B cell (primary cell): ENCODE results near the gene ASCL5. TPM values are rescaled to one million over a fixed set of nuclear protein-coding genes. Genes with fewer than 3 reads are reported as not detected.

Experiments used
- ATAC-seq: fragments of 200-7000 bp; cut with Tn5 transposase; one replicate; pipeline ENCODE4 v1.10.0; 2021; ENCODE audit warnings: low read depth, mild to moderate bottlenecking, moderate number of reproducible peaks, moderate library complexity
- CTCF ChIA-PET: fragments of 350-600 bp; sonication (Branson Sonifier 250); formaldehyde crosslinking; loops from one replicate; lab custom pipeline; 2021; ENCODE audit warnings: antibody characterized with exemption, inconsistent platforms; lab: Charles Lee
- POLR2A ChIA-PET: fragments of 350-600 bp; sonication (Branson Sonifier 250); formaldehyde crosslinking; loops from one replicate; lab custom pipeline; 2021; ENCODE audit warnings: antibody characterized with exemption; lab: Charles Lee
- DNase-seq: peaks from one replicate; pipeline ENCODE4 v3.0.0; 2013
- H2AFZ ChIP-seq: 2 replicates; pipeline ENCODE4 v1.6.1; 2012; ENCODE audit warnings: mild to moderate bottlenecking, low read depth, low read length; ENCODE audit not compliant: insufficient read depth, poor library complexity, severe bottlenecking
- H3K27ac ChIP-seq, 2 donors: 1 replicate in 1 of 2; 2 replicates in 1 of 2; pipeline ENCODE4 v1.5.1; 2012 to 2013; ENCODE audit warnings: low read length in 2 of 2, mild to moderate bottlenecking in 2 of 2, moderate library complexity in 1 of 2
- H3K27me3 ChIP-seq, 4 experiments: fragments of 200-600 bp in 1 of 4; sonication (generic) in 1 of 4; replicated peaks in 1 of 4; 1 replicate in 2 of 4; 2 replicates in 2 of 4; pipeline versions ENCODE4 v1.6.1 to v1.7.0; 2013 to 2016; ENCODE audit warnings: low read length in 3 of 4, mild to moderate bottlenecking in 2 of 4, mixed read lengths in 1 of 4, moderate library complexity in 1 of 4; ENCODE audit not compliant: insufficient read depth in 4 of 4, control insufficient read depth in 3 of 4; ENCODE audit errors: control extremely low read depth in 1 of 4
- H3K36me3 ChIP-seq, 2 experiments: replicated peaks in 1 of 2; 1 replicate in 1 of 2; 2 replicates in 1 of 2; pipeline versions ENCODE4 v1.6.1 to v1.7.1; 2013; ENCODE audit warnings: low read length in 1 of 2; ENCODE audit not compliant: insufficient read depth in 2 of 2, control insufficient read depth in 1 of 2; ENCODE audit errors: control extremely low read depth in 1 of 2, extremely low read depth in 1 of 2
- H3K4me1 ChIP-seq, 2 donors: fragments of 200-600 bp in 1 of 2; sonication (generic) in 1 of 2; 1 replicate in 1 of 2; 2 replicates in 1 of 2; pipeline versions ENCODE4 v1.5.1 to v1.6.1; 2013 to 2017; ENCODE audit warnings: low read length in 2 of 2; ENCODE audit not compliant: control insufficient read depth in 2 of 2, insufficient read depth in 2 of 2
- H3K4me2 ChIP-seq: replicated peaks from 2 replicates; pipeline ENCODE3; 2012; ENCODE audit warnings: mild to moderate bottlenecking, low read depth, low read length; ENCODE audit not compliant: poor library complexity, severe bottlenecking
- H3K4me3 ChIP-seq, 5 experiments: fragments of 200-600 bp in 1 of 5; sonication (generic) in 1 of 5; 1 replicate in 3 of 5; 2 replicates in 2 of 5; pipeline versions ENCODE4 v1.5.1 to v1.7.0; 2011 to 2016; ENCODE audit warnings: low read length in 4 of 5, mild to moderate bottlenecking in 4 of 5, low read depth in 2 of 5, control low read depth in 1 of 5, moderate library complexity in 1 of 5; ENCODE audit not compliant: insufficient read depth in 1 of 5; ENCODE audit errors: control extremely low read depth in 1 of 5, extremely low read depth in 1 of 5
- H3K79me2 ChIP-seq: fragments of 200-600 bp; sonication (generic); one replicate; pipeline ENCODE4 v1.6.0; 2016; ENCODE audit warnings: low read length; ENCODE audit not compliant: control insufficient read depth, insufficient read depth
- H3K9ac ChIP-seq: fragments of 200-600 bp; sonication (generic); 2 replicates; pipeline ENCODE4 v1.6.1; 2017; ENCODE audit warnings: mild to moderate bottlenecking, low read length, moderate library complexity
- H3K9me3 ChIP-seq, 3 donors: one replicate each; pipeline versions ENCODE4 v1.6.1 to v1.7.1; 2013; ENCODE audit warnings: low read length in 2 of 3; ENCODE audit not compliant: control insufficient read depth in 2 of 3, insufficient read depth in 1 of 3; ENCODE audit errors: control extremely low read depth in 1 of 3
- H4K20me1 ChIP-seq: 2 replicates; pipeline ENCODE4 v1.6.0; 2012; ENCODE audit warnings: mild to moderate bottlenecking, low read length; ENCODE audit not compliant: insufficient read depth, control insufficient read depth, poor library complexity, severe bottlenecking
- H3K27ac Mint-ChIP-seq: one replicate; pipeline ENCODE4 v1.8.0; 2021; ENCODE audit warnings: mixed read lengths
- H3K27me3 Mint-ChIP-seq: one replicate; pipeline ENCODE4 v1.8.0; 2021; ENCODE audit warnings: mixed read lengths
- H3K4me1 Mint-ChIP-seq: one replicate; pipeline ENCODE4 v1.8.0; 2021; ENCODE audit warnings: mixed read lengths
- H3K4me3 Mint-ChIP-seq: one replicate; pipeline ENCODE4 v1.8.0; 2021; ENCODE audit warnings: mixed read lengths
- H3K9me3 Mint-ChIP-seq: one replicate; pipeline ENCODE4 v1.8.0; 2022; ENCODE audit warnings: mixed read lengths; ENCODE audit not compliant: insufficient read depth
- EZH2 ChIP-seq: IDR thresholded peaks from 2 replicates; pipeline ENCODE4 v1.6.1; 2012; ENCODE audit warnings: borderline replicate concordance, low read depth, mild to moderate bottlenecking, moderate library complexity, low read length; ENCODE audit not compliant: insufficient read depth, poor library complexity, severe bottlenecking
- WGBS: methylation state at CpG from one replicate; pipeline ENCODE4 v1.1.5; 2013; ENCODE audit warnings: missing lambda C conversion rate; ENCODE audit not compliant: insufficient coverage; 5-methylcytosine and 5-hydroxymethylcytosine counted together
- intact Hi-C: fragments of 100-400 bp; cut with micrococcal nuclease; formaldehyde crosslinking; loops from one replicate; pipeline ENCODE4 v1.10.0; 2022
- polyA plus RNA-seq: library from polyadenylated mRNA; depleted of rRNA; stranded (reverse); fragments of >200 nt; gene quantifications from 2 replicates; pipeline ENCODE4 v1.2.3, GENCODE V29; 2012
- total RNA-seq, 2 donors: library from RNA; stranded (reverse); fragments of 120-200 nt in 1 of 2; gene quantifications; 1 replicate in 1 of 2; 2 replicates in 1 of 2; pipeline versions ENCODE4 v1.2.3 to v1.2.4, GENCODE V29; 2013 to 2022
- TF ChIP-seq, protein P1 (sequence below): fragments of 200-600 bp; IDR thresholded peaks from one replicate; pipeline ENCODE4 v1.8.0; 2022; ENCODE audit warnings: antibody characterized with exemption, mild to moderate bottlenecking

Gene ASCL5
- total and polyA plus RNA-seq, 2 donors (not counting 1 experiment from before 2014, with no cell fraction given) = not detected

- Histone ChIP-seq H3K27me3 (peaks cover 0 to 3% (median 1%) of the 10 kb centered on the region in 4 experiments), H4K20me1 (no peaks in the 10 kb centered on the region), H2AFZ (no peak overlapping the region), H3K27ac (no peak overlapping the region), H3K9me3 (no peaks in the 10 kb centered on the region), H3K4me3 (no peak overlapping the region), H3K9ac (no peak overlapping the region), H3K79me2 (no peaks in the 10 kb centered on the region), H3K36me3 (no peaks in the 10 kb centered on the region), H3K4me2 (no peak overlapping the region), H3K4me1 (no peaks in the 10 kb centered on the region)
- WGBS = 87% methylated on average over 3 of the region's 4 CpGs
- intact Hi-C loops = no loop called here
- Mint-ChIP-seq H3K4me1 (no peaks in the 10 kb centered on the region), H3K9me3 (no peaks in the 10 kb centered on the region), H3K4me3 (no peak overlapping the region), H3K27ac (no peak overlapping the region), H3K27me3 (peaks cover 18% of the 10 kb centered on the region)
- TF ChIP-seq EZH2 = no peak
- TF ChIP-seq, protein P1, sequence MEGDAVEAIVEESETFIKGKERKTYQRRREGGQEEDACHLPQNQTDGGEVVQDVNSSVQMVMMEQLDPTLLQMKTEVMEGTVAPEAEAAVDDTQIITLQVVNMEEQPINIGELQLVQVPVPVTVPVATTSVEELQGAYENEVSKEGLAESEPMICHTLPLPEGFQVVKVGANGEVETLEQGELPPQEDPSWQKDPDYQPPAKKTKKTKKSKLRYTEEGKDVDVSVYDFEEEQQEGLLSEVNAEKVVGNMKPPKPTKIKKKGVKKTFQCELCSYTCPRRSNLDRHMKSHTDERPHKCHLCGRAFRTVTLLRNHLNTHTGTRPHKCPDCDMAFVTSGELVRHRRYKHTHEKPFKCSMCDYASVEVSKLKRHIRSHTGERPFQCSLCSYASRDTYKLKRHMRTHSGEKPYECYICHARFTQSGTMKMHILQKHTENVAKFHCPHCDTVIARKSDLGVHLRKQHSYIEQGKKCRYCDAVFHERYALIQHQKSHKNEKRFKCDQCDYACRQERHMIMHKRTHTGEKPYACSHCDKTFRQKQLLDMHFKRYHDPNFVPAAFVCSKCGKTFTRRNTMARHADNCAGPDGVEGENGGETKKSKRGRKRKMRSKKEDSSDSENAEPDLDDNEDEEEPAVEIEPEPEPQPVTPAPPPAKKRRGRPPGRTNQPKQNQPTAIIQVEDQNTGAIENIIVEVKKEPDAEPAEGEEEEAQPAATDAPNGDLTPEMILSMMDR = no peak
- DNase-seq = no peak
- ChIA-PET CTCF (interaction anchor here (0.9 kb wide), 1 partner anchor 111 kb away, joined by 3 read pairs; no protein-coding TSS in a partner anchor), POLR2A (no interaction called here)
- ATAC-seq = no peak
Observed at GRCh38 chr1:201090541-201090940, 36.4 kb downstream of the ASCL5 start.

- Mint-ChIP-seq H3K4me1 (no peaks in the 10 kb centered on the region), H3K4me3 (no peak overlapping the region), H3K27ac (no peak overlapping the region), H3K9me3 (no peaks in the 10 kb centered on the region), H3K27me3 (peaks cover 22% of the 10 kb centered on the region)
- ATAC-seq (no peak), DNase-seq (no peak)
- intact Hi-C loops = no loop called here
- Histone ChIP-seq H3K4me3 (no peak overlapping the region), H4K20me1 (no peaks in the 10 kb centered on the region), H3K9me3 (no peaks in the 10 kb centered on the region), H3K9ac (no peak overlapping the region), H3K27me3 (peaks cover 0 to 6% (median 2%) of the 10 kb centered on the region in 4 experiments), H3K27ac (no peak overlapping the region), H3K79me2 (no peaks in the 10 kb centered on the region), H3K4me2 (no peak overlapping the region), H3K36me3 (no peaks in the 10 kb centered on the region), H3K4me1 (no peaks in the 10 kb centered on the region), H2AFZ (no peak overlapping the region)
- ChIA-PET CTCF (no interaction called here), POLR2A (no interaction called here)
- TF ChIP-seq EZH2 = no peak
- TF ChIP-seq, protein P1 = no peak
- 96% methylated on average over 3 of the region's 5 CpGs for WGBS
Observed at GRCh38 chr1:201089596-201089995, 37.4 kb downstream of the ASCL5 start.
